Measurements from ENCODE around the gene MAPRE3.

MAPRE3 gene

GRCh38 chr2:26986576-26986975 is 16.1 kb downstream of the MAPRE3 start:
- no peak for FAIRE-seq

- FAIRE-seq: no peak
Observed at GRCh38 chr2:26988058-26988860, 17.8 kb downstream of the MAPRE3 start.

DNA sequence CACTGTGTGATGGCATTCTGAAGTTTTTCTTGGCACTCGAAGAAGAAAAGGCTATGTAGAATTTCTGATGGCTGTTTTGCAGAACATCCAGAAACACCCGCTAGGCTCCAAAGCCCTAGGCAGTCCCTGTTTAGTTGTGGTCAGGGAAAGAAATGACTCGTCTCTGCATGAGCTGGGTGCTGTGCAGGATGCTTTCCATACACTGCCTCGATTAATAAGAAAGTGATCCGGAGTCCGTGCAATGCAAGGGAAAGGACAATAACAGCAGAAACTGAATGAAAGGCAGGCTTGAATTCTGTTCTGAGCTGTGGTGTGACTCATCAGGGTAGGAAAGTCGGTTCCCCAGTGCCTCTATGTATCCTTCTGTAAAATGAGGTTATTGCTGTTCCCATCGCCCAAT is 18.7 kb downstream of the MAPRE3 start:
- no peak for FAIRE-seq

DNA sequence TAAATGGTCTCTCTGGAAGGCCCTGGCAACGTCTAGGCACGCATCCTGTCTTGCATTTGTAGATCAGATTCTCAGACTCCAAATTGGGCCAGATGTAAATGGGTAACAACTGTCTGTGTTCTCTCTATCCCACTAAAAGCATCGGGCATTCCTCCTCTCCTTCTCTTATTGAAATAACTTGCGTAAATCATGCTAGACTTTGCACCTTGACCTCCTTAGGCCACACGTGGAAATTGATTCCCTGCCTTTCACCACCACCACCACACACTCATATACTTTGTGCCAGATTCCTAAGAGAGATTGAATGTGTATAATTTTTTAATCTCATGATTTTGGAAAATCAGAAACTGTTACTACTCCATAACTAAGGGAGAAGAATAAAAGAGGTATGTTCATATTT is 21.3 kb downstream of the MAPRE3 start:
- FAIRE-seq: no peak

DNA sequence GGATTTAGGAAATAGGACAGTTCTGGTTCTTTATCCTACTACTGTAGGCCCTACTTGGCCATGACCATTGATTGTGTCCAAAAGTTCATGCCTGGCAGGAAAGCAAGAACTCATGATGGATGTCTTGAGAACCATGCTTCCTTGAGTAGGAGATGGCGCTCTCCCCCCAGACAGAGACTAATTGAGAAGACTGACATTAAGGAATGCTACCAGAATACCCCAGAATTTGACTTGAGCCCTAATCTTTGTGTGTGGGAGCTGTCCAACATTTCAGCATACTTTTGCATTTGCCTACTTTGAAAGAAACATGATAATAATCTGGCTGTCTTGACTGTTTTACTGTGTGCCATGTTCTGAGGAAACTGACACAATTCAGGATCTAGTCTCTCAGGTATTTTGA is 23.3 kb downstream of the MAPRE3 start:
- no peak for FAIRE-seq

DNA sequence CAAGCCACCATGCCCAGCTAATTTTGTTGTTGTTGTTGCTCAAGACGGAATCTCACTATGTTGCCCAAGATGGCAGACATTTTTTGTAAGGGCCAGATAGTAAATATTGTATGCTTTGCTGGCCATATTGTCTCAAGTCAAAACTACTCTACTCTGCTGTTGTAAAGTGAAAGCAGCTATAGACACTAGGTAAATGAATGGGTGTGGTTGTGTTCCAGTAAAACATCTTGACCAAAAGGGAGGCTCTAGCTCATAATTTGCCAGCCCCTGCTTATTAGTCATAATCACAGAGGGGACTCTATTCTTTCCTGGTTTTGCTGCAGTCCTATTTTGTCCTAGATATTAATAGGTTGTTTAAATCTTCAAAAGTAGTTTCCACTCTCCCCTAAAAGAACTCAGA is 24.5 kb downstream of the MAPRE3 start:
- no peak for FAIRE-seq

- no peak for FAIRE-seq
Observed at GRCh38 chr2:26997394-26997793, 27.0 kb downstream of the MAPRE3 start.

DNA sequence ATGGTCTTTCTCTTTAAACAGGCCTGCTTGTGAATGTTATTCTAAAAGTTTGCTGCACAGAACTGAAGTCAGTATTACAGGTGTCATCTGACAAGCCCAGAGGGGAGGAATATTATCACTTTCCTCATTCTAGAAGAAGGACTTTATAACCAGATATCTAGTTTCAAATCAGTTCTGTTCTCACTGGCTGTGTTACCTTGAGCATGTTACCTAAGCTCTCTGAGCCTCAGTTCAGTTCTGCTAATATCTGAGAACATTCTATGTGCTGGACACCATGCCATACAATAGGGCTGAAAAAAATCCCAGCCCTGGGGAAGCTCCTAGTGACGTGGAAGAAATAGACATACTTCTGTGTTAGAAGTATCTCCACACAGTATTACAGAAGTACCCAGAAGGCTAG is 27.9 kb downstream of the MAPRE3 start:
- no peak for FAIRE-seq

DNA sequence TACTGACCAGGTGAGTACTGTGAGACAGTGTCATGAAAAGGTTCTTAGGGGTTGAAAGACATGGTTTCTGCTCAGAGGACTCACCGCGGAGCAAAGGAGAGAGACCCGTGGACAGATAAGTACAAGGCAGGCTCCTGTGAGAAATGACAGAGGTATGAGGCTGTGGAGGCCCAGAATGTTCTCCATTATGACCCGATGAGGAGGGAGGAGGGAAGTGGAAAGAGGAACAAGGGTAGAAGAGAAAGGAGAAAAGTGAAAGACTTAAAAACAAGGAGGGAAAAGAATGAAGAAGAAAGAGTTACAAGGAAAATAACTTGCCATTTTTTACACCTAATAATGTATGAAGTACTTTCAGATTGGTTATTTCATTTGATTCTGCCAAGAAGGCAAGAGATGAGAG is 29.8 kb downstream of the MAPRE3 start:
- FAIRE-seq: no peak

DNA sequence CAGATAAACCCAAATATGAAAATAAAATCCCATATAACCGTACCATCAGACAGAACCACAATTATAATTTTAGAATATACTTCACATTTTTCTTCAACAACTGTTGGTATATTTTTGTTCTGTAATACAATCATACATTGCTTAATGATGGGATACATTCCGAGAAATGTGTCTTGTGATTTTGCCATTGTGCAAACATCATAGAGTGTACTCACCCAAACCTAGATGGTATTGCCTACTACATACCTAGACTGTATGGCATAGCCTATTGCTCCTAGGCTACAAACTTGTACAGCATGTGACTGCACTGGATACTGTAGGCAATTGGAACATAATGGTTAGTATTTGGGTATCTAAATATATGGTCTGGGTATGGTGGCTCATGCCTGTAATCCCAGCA is 30.6 kb downstream of the MAPRE3 start:
- no peak for FAIRE-seq

DNA sequence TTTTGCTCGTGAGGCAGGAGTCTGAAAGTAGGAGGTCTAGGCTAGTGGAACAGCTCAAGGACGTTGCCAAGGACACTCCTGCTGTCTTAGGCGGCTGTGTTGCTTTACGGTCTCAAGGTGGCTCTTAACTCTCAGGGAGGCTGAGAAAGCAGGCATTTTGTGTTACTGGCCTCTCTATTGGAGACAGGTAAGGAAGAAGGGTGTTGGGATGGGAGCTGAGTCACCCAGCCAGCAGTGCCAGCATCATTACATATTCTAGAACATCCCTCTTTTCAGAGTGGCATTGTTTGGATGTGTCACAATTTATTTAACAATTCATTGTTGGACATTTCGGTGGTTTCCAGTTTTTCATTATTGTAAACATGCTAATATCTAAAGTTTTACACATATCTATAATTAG is 31.5 kb downstream of the MAPRE3 start:
- no peak for FAIRE-seq

- FAIRE-seq: no peak
Observed at GRCh38 chr2:27003007-27003406, 32.6 kb downstream of the MAPRE3 start.

DNA sequence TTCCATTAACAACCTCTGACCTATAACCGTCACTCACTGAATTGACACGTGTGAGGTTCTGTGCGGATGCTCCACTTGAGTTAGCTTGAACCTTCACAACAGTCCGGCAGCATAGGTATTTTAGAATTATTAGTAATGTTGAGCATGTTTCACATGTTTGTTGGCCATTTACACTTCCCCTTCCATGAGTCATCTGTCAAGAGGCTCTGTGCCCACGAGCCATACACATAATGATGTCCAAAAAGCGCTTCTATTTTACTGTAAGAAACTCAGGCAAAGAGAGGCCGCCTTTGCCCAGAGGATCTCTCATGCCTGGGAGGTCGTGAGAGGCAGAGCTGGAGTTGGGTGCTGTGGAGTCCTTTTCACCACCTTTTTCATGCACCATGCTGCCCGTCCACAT is 33.4 kb downstream of the MAPRE3 start:
- no peak for FAIRE-seq

DNA sequence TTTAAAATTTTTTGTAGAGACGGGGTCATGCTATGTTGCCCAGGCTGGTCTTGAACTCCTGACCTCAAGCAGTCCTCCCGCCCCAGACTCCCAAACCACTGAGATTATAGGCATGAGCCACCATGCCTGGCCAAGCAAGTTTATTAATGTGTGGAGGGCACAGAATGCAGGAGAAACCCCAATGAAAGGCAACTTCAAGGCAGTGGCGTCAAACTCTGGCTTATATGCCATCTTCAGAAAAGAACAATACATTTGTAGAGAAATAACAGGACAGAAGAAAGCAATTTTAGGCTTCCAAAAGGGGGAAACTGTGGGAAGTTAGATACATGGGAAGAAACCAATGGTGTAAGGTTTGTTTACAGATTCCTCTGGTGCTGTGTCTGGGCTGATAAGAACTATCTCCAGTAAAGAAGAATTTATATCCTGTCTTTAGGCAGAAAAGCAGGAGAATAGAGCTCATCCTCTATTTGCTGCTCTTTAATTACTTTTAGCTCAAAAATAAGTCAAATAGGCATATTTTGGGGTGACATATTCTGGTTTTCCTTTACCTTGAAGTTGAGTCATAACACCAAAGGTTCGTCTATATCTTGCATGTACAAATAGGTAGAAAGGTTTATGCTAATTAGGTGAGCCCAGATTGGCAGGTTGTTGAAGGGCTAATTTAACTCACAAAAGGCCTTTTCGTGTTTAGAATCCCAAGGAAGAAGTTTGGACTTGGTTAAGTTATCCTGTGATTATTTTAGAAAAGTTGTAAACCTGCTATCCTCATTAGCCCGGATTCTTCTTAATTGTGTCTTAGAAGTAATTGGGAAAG is 36.4 kb downstream of the MAPRE3 start:
- no peak for FAIRE-seq

DNA sequence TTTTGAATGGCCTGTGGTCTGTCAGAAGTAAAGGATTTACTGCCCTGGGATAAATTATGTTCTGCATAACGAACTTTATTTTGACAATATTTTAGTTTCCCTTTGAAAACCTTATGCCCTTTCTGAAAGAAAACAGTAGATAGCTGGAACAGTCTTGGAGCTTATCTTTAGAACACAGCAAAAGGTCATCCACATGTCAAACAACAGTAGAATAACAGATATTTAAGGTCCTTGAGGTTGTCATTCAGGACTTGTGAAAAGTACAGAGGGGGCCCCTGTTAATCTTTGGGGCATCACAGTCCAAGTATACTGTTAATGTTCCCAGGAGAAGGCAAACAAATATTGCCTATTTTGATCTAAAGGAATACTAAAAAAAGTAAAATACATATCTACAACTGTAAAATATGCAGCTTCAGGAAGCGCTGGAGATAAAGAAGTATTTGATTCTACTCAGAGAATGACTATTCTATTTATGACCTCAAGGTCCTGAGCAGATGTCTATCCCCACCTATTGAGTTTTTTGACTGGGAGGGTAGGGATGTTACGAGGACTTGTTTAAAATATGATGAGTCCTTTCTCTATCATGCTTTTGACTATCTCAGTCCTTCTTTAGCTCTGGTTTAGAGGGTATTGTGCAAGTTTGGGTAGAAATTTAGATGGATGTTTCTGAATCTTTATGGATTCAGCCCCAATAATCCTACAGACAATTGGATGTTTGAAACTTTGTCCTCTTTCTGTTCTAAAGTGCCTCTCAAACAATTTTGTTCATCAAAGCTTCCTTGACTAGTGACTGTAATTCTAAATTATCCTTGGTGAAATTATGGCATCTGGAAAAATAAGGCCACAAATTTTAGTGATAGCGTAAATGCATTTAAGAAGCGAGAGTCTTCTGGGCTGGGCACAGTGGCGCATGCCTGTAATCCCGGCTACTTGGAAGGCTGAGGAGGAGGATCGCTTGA is 37.3 kb downstream of the MAPRE3 start:
- FAIRE-seq: no peak

DNA sequence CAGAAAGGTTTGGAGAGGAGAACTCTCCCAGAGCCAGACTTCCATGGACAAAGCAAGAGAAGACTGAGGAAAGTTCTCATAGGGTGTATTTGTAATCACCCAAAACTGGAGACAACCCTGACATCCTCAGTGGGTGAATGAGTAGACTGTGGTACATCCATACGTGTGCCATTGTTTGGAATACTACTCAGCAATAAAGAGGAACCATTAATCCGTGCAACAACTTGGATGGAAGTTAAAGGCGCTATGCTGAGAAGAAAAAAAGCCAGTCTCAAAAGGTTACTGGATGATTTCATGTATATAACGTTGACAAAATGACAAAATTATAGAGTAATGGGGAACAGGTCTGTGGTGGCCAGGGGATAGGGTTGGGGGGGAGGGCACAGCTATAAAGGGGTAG is 38.2 kb downstream of the MAPRE3 start:
- FAIRE-seq: no peak

DNA sequence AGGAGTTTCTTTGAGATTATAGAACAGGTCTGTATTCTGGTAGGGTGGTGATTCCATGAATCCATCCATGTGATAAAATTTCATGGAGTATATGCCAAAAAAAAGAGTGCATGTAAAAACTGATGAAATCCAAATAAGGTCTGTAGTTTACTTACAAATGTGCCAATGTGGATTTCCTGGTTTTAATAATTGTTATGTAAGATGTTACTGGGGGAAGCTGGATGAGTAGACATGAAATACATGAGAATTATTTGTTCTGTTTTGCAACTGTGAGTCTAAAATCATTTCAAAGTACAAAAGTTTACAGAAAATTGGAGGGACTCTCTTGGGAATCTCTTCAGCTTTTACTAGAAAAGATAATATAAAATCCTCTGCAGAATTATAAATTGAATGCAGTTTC is 38.6 kb downstream of the MAPRE3 start:
- no peak for FAIRE-seq

GRCh38 chr2:27009716-27010115 is 39.3 kb downstream of the MAPRE3 start:
- no peak for FAIRE-seq

GRCh38 chr2:27010139-27010538 is 39.7 kb downstream of the MAPRE3 start:
- no peak for FAIRE-seq

GRCh38 chr2:27013738-27014137 is 43.3 kb downstream of the MAPRE3 start:
- FAIRE-seq: no peak

GRCh38 chr2:27014771-27015433 is 44.5 kb downstream of the MAPRE3 start:
- no peak for FAIRE-seq

DNA sequence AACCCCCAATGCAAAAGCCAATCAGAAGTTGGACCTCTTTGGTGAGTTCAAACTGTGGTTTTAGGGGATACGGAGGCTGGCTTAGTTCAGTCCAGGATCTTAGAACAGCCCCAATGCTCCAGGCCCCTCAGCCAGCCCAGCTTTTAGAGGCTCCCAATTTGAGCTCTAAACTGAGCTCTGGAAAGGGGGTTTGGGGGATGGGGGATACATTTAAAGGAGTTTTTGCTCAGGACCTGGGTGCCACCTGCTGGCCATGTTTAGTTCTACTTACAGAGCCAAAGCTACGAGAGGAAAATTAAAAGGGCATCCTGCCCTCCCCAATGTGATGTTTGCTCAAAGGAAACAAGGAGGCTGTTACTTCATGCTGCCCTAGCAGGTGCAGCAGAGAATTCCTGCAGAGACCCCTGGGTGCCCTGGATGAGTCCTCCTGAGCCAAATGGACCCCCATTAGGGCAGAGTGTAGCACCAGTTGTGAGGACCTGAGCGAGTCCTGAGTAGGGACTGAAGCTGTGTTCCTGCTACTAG is 46.4 kb downstream of the MAPRE3 start:
- peak; percentile 67 for FAIRE-seq
